ENCODE results near the gene PPP2R5C. TPM values are rescaled to one million over a fixed set of nuclear protein-coding genes. Genes with fewer than 3 reads are reported as not detected.

The PPP2R5C gene
- total and polyA plus RNA-seq, 2 of the 8 experiments (the other 6 are each of a cell fraction or from before 2014, with no cell fraction given): 49.6 to 95.9 TPM

- Histone ChIP-seq H2BK120ac (replicated peaks; ENCODE audit: low read depth, low read length) (peak overlapping the region; percentile 56), H3K23ac (ENCODE audit: insufficient read length) (no peak overlapping the region), H3K56ac (replicated peaks; ENCODE audit: insufficient read length, low read depth, low read length) (peak overlapping the region; percentile 78), H4K5ac (ENCODE audit: insufficient read length, low read depth, low read length) (peak overlapping the region; percentile 90), H3K4me1 (replicated peaks in 1 of 4; ENCODE audit: control insufficient read depth in 3 of 4, insufficient read depth in 4 of 4, low read length in 3 of 4) (peaks cover 0 to 12% (median 5%) of the 10 kb centered on the region in 4 experiments; a peak in 5 of 7 replicates), H2BK20ac (ENCODE audit: low read length) (no peak overlapping the region), H2BK12ac (ENCODE audit: low read depth, low read length) (peak overlapping the region; percentile 85), H4K20me1 (replicated peaks in 1 of 2; ENCODE audit: control insufficient read depth in 1 of 2, insufficient read depth in 2 of 2, low read length in 2 of 2) (no peaks in the 10 kb centered on the region), H3K27ac (ENCODE audit: low read depth, low read length) (peak overlapping the region; percentile 84), H4K8ac (ENCODE audit: extremely low read depth, insufficient read depth, low read length) (peak overlapping the region; percentile 97), H3K79me2 (ENCODE audit: control insufficient read depth in 1 of 2, insufficient read depth in 2 of 2, low read length in 2 of 2) (peaks cover 0 to 6% of the 10 kb centered on the region in 2 experiments; a peak in 1 of 4 replicates), H3K4me2 (ENCODE audit: insufficient read depth in 1 of 2, low read depth in 2 of 2, low read length in 2 of 2) (peak overlapping the region; percentile 68 to 100), H3K27me3 (replicated peaks in 1 of 4; ENCODE audit: control insufficient read depth in 3 of 4, extremely low read depth in 1 of 4, insufficient read depth in 3 of 4, low read length in 3 of 4) (peaks cover 18 to 29% (median 27%) of the 10 kb centered on the region in 4 experiments), H3K9ac (replicated peaks in 1 of 4; ENCODE audit: extremely low read depth in 1 of 4, low read depth in 3 of 4, low read length in 3 of 4) (peak overlapping the region; percentile 66 to 97 (median 93)), H2BK15ac (ENCODE audit: low read length) (0 out of 2 replicates have a peak overlapping the region, but pooled peaks have one; percentile 31), H3K4ac (replicated peaks; ENCODE audit: insufficient read length, low read depth, low read length) (peak overlapping the region; percentile 71), H3K14ac (ENCODE audit: insufficient read length) (peak overlapping the region; percentile 53), H3K9me3 (ENCODE audit: insufficient read depth in 2 of 2, low read depth in 1 of 2, low read length in 1 of 2) (no peaks in the 10 kb centered on the region), H3K36me3 (ENCODE audit: control insufficient read depth in 2 of 4, insufficient read depth in 4 of 4, low read length in 3 of 4) (no peaks in the 10 kb centered on the region), H3K79me1 (ENCODE audit: low read depth, low read length) (peaks cover 4% of the 10 kb centered on the region; the same call in 1 of the 2 replicates), H2AK5ac (ENCODE audit: low read depth, low read length) (peak overlapping the region; percentile 40; the same call in 1 of the 2 replicates), H3K23me2 (ENCODE audit: low read depth, low read length) (peaks cover 13% of the 10 kb centered on the region), H3K4me3 (ENCODE audit: extremely low read depth in 1 of 4, insufficient read depth in 2 of 4, low read depth in 3 of 4, low read length in 4 of 4) (peak overlapping the region; percentile 72 to 96 (median 90)), H4K91ac (replicated peaks; ENCODE audit: insufficient read length, low read length) (peak overlapping the region; percentile 76), H2AFZ (ENCODE audit: low read length) (peak overlapping the region; percentile 97), H2BK5ac (ENCODE audit: low read depth, low read length) (peak overlapping the region; percentile 95), H3K18ac (ENCODE audit: extremely low read depth, low read length) (peak overlapping the region; percentile 76)
- ChIA-PET CTCF (ENCODE audit: partially characterized antibody) (interaction anchor here (0.8 to 3.8 kb wide), 4 partner anchors 13 to 177 kb away, joined by 3 to 23 read pairs (median 6); no protein-coding TSS in a partner anchor), POLR2A (ENCODE audit: partially characterized antibody) (interaction anchor here (0.6 to 3.3 kb wide), 18 partner anchors 9 to 1546 kb away, joined by 3 to 21 read pairs (median 4); partner anchors contain the start of gene DYNC1H1)
- FAIRE-seq: peak; percentile 87
- peak; percentile 99 to 100 for DNase-seq (ENCODE audit: low read depth in 1 of 2, low spot score in 2 of 2)
- WGBS, 2 experiments (ENCODE audit: extremely low coverage in 1 of 2, insufficient coverage in 1 of 2, insufficient read length in 1 of 2, insufficient replicate concordance in 2 of 2, low coverage in 1 of 2, low lambda C conversion rate in 2 of 2, missing lambda C conversion rate in 1 of 2): 2% methylated on average over 50 of the region's 53 CpGs; no CpG with 5 or more reads in 1 of the 2 experiments
- TF ChIP-seq YY1 (IDR thresholded peaks at IDR 0.05; ENCODE audit: low read depth, low read length): peak; percentile 15; the same call in 1 of the 2 replicates
- TF ChIP-seq NANOG (IDR thresholded peaks at IDR 0.05; ENCODE audit: insufficient read depth, low read depth, low read length, poor library complexity, severe bottlenecking): no peak
- peak; percentile 94 for TF ChIP-seq PHF8 (conservative IDR thresholded peaks at IDR 0.05; ENCODE audit: low read depth, low read length)
- TF ChIP-seq EP300 (IDR thresholded peaks at IDR 0.05; ENCODE audit: borderline replicate concordance in 1 of 2, low read depth in 2 of 2, low read length in 2 of 2): peak in 1 of 2 experiments; percentile 66; a peak in 1 of 3 replicates
- peak; percentile 96 for TF ChIP-seq TAF1 (IDR thresholded peaks at IDR 0.05; ENCODE audit: low read depth, low read length)
- peak; percentile 95 for TF ChIP-seq TBP (IDR thresholded peaks at IDR 0.05; ENCODE audit: low read depth, low read length)
- TF ChIP-seq TEAD4 (IDR thresholded peaks at IDR 0.05; ENCODE audit: low read depth, low read length): peak; percentile 2
- TF ChIP-seq TCF12 (IDR thresholded peaks at IDR 0.05; ENCODE audit: low read depth, low read length): 0 out of 2 replicates have a peak, but pooled peaks have one; percentile 78
- TF ChIP-seq ASH2L (IDR thresholded peaks at IDR 0.05; ENCODE audit: low read length): peak; percentile 47
- no peak; the same call in 1 of the 2 replicates for TF ChIP-seq GABPA (IDR thresholded peaks at IDR 0.05; ENCODE audit: borderline replicate concordance, insufficient read depth, low read length)
- peak; percentile 88; the same call in 1 of the 2 replicates for TF ChIP-seq GTF2F1 (IDR thresholded peaks at IDR 0.05; ENCODE audit: borderline replicate concordance, low read depth, low read length)
These were observed 186.6 kb downstream of the PPP2R5C start for GRCh38 chr14:101947904-101948665.
